GM12891 (cell line): ENCODE data around the gene IQGAP2.

ENCODE experiments used
- POLR2A ChIP-seq: IDR thresholded peaks from 2 replicates; pipeline ENCODE4 v1.6.1; 2011; ENCODE audit warnings: low read depth, low read length, control low read depth
- POLR2AphosphoS5 ChIP-seq: IDR thresholded peaks from 2 replicates; pipeline ENCODE4 v1.6.1; 2011; ENCODE audit warnings: low read depth, low read length, control low read depth
- TAF1 ChIP-seq: IDR thresholded peaks from 2 replicates; pipeline ENCODE4 v1.6.1; 2011; ENCODE audit warnings: low read depth, low read length, control low read depth

- no peak for TF ChIP-seq POLR2AphosphoS5
- no peak for TF ChIP-seq POLR2A
- TF ChIP-seq TAF1 = no peak
Measured at GRCh38 chr5:76399268-76399667, 3.8 kb upstream of the IQGAP2 start.
